Neural progenitor cell (in vitro differentiated cells): ENCODE data around the gene LURAP1L. TPM values are rescaled to one million over a fixed set of nuclear protein-coding genes. Genes with fewer than 3 reads are reported as not detected.

Experiments
- DNase-seq: peaks from one replicate; pipeline ENCODE4 v3.0.0-alpha.2; 2016; ENCODE audit warnings: low spot score
- H2AFZ ChIP-seq: fragments of 200-600 bp; sonication (generic); replicated peaks from 2 replicates; pipeline ENCODE4 v1.6.1; 2016; ENCODE audit warnings: antibody characterized with exemption
- H3F3A ChIP-seq: fragments of 200-600 bp; sonication (generic); 2 replicates; pipeline ENCODE4 v1.6.1; 2016; ENCODE audit warnings: antibody characterized with exemption, low read depth
- H3K27ac ChIP-seq: fragments of 200-600 bp; sonication (generic); 2 replicates; pipeline ENCODE4 v1.5.1; 2016; ENCODE audit warnings: mild to moderate bottlenecking
- H3K27me3 ChIP-seq: fragments of 200-600 bp; sonication (generic); 2 replicates; pipeline ENCODE4 v1.6.1; 2016; ENCODE audit warnings: mild to moderate bottlenecking, moderate library complexity
- H3K36me3 ChIP-seq: fragments of 200-600 bp; sonication (generic); 2 replicates; pipeline ENCODE4 v1.5.1; 2016
- H3K4me1 ChIP-seq: fragments of 200-600 bp; sonication (generic); 2 replicates; pipeline ENCODE4 v1.6.1; 2016; ENCODE audit warnings: mixed run types
- H3K4me2 ChIP-seq: fragments of 200-600 bp; sonication (generic); 2 replicates; pipeline ENCODE4 v1.6.1; 2016
- H3K4me3 ChIP-seq: fragments of 200-600 bp; sonication (generic); 2 replicates; pipeline ENCODE4 v1.5.1; 2016
- H3K79me2 ChIP-seq: fragments of 200-600 bp; sonication (generic); 2 replicates; pipeline ENCODE4 v1.6.1; 2016; ENCODE audit warnings: low read depth
- H3K9ac ChIP-seq: fragments of 200-600 bp; sonication (generic); 2 replicates; pipeline ENCODE4 v1.6.1; 2016
- H3K9me3 ChIP-seq: fragments of 200-600 bp; sonication (generic); 2 replicates; pipeline ENCODE4 v1.5.1; 2016; ENCODE audit warnings: low read depth
- H4K20me1 ChIP-seq: fragments of 200-600 bp; sonication (generic); 2 replicates; pipeline ENCODE4 v1.6.1; 2016; ENCODE audit warnings: low read depth
- H3K27ac Mint-ChIP-seq: 3 replicates; pipeline ENCODE4 v1.8.0; 2021; ENCODE audit warnings: mixed read lengths
- H3K27me3 Mint-ChIP-seq: 2 replicates; pipeline ENCODE4 v1.8.0; 2022; ENCODE audit warnings: low read depth, mild to moderate bottlenecking, inconsistent platforms, moderate library complexity, mixed read lengths; ENCODE audit not compliant: insufficient read depth
- H3K36me3 Mint-ChIP-seq: 3 replicates; pipeline ENCODE4 v1.8.0; 2021; ENCODE audit warnings: mixed read lengths
- H3K4me1 Mint-ChIP-seq: 3 replicates; pipeline ENCODE4 v1.8.0; 2021; ENCODE audit warnings: mixed read lengths
- H3K4me3 Mint-ChIP-seq: 3 replicates; pipeline ENCODE4 v1.8.0; 2021; ENCODE audit warnings: mild to moderate bottlenecking, moderate library complexity, mixed read lengths
- H3K9me3 Mint-ChIP-seq: 3 replicates; pipeline ENCODE4 v1.8.0; 2020; ENCODE audit warnings: mixed read lengths
- EZH2 ChIP-seq: fragments of 200-600 bp; sonication (generic); IDR thresholded peaks from 2 replicates; pipeline ENCODE4 v1.6.1; 2017; ENCODE audit warnings: antibody characterized with exemption, mild to moderate bottlenecking, moderate library complexity
- EZH2phosphoT487 ChIP-seq: fragments of 200-600 bp; sonication (generic); IDR thresholded peaks from 2 replicates; pipeline ENCODE4 v1.6.1; 2017; ENCODE audit warnings: antibody characterized with exemption
- total RNA-seq: library from RNA; depleted of rRNA; stranded (reverse); fragments of >200 nt; gene quantifications from 2 replicates; pipeline ENCODE4 v1.2.3, GENCODE V29; 2015; ENCODE audit warnings: low replicate concordance
- TF ChIP-seq, protein P1 (sequence below): fragments of 200-600 bp; sonication (generic); IDR thresholded peaks from 2 replicates; pipeline ENCODE4 v1.5.1; 2017; ENCODE audit warnings: antibody characterized with exemption, mild to moderate bottlenecking

Gene LURAP1L
- total RNA-seq, 1 donor from 2014 or later: 0.75 TPM

DNA sequence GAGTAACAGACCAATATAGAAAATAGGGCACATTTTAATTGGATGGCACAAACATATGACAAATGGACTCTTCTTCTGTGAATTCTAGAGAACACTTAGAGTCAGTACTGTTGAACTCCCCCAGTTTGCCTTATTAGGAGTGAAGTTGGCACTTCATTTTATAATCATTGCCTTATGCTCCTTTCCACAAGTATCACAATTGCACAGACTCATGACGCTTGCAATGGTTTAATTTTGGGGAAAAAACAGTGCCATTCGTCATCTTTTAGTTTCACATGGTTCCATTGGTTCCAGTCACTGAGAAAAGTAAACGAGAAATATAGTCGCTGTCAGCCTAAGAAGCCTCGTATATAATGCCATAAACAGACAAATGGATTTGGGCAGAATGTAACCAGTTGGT, 71.2 kb downstream of the LURAP1L start:
- no peak overlapping the region for H3K4me3 ChIP-seq
- no peak overlapping the region for H3K27ac ChIP-seq
- no peak overlapping the region for H3K9ac ChIP-seq
- H4K20me1 ChIP-seq: no peaks in the 10 kb centered on the region
- no peaks in the 10 kb centered on the region for H3K4me1 Mint-ChIP-seq
- no peak overlapping the region for H3K4me2 ChIP-seq
- no peaks in the 10 kb centered on the region for H3K27me3 ChIP-seq
- TF ChIP-seq EZH2 (no peak), EZH2phosphoT487 (no peak)
- TF ChIP-seq, protein P1, sequence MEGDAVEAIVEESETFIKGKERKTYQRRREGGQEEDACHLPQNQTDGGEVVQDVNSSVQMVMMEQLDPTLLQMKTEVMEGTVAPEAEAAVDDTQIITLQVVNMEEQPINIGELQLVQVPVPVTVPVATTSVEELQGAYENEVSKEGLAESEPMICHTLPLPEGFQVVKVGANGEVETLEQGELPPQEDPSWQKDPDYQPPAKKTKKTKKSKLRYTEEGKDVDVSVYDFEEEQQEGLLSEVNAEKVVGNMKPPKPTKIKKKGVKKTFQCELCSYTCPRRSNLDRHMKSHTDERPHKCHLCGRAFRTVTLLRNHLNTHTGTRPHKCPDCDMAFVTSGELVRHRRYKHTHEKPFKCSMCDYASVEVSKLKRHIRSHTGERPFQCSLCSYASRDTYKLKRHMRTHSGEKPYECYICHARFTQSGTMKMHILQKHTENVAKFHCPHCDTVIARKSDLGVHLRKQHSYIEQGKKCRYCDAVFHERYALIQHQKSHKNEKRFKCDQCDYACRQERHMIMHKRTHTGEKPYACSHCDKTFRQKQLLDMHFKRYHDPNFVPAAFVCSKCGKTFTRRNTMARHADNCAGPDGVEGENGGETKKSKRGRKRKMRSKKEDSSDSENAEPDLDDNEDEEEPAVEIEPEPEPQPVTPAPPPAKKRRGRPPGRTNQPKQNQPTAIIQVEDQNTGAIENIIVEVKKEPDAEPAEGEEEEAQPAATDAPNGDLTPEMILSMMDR: no peak
- H3K4me3 Mint-ChIP-seq: no peak overlapping the region
- H3K36me3 ChIP-seq: no peaks in the 10 kb centered on the region
- H3K36me3 Mint-ChIP-seq: no peaks in the 10 kb centered on the region
- no peaks in the 10 kb centered on the region for H3K9me3 ChIP-seq
- no peak overlapping the region for H2AFZ ChIP-seq
- no peak overlapping the region for H3K27ac Mint-ChIP-seq
- H3F3A ChIP-seq: no peaks in the 10 kb centered on the region
- H3K9me3 Mint-ChIP-seq: peaks cover 3% of the 10 kb centered on the region
- DNase-seq: no peak
- no peaks in the 10 kb centered on the region for H3K4me1 ChIP-seq
- H3K79me2 ChIP-seq: no peaks in the 10 kb centered on the region
- H3K27me3 Mint-ChIP-seq: peaks cover 2% of the 10 kb centered on the region

DNA sequence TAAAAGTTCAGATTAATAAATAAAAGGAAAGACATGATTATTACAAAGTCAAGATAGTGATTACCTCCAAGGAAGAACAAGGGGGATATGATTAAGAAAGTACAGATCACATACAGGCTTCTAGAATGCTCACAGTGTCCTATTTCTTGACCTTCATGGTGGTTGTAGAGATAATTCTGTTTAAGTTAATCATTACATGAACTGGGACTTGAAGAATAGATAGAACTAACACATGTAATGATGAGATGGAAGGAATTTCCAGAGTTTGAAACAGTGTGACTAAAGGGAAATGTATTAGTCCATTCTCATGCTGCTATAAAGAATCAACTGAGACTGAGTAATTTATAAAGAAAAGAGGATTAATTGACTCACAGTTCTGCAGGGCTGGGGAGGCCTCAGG, 72.7 kb downstream of the LURAP1L start:
- H3K4me3 Mint-ChIP-seq: no peak overlapping the region
- DNase-seq: no peak
- peaks cover 2% of the 10 kb centered on the region for H3K27me3 Mint-ChIP-seq

DNA sequence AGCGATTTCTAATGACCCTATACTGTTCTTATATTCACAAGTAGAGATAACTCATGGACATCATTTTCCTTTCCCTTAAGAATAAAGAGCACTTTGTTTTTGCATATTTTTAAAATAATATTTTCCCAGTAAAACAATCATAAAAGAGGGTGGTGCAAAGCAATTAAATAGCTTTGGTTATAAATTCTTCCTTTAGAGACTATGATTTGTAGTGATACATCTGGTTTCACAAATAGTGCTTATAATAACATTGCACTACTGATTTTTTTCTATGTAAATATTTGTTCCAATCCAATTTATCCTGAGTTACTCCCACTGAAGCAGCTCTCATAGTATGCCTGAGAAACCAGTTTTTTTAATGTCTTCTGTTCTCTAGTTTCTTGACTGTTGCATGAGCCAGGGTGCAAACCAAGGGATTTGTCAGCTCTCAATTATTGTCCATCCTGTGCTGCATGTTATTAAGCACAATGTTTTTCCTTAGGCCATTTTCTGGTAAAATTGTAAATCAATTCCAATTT, 74.7 kb downstream of the LURAP1L start:
- no peak overlapping the region for H3K27ac Mint-ChIP-seq
- no peak for DNase-seq
- Histone ChIP-seq H4K20me1 (no peaks in the 10 kb centered on the region), H3K27me3 (no peaks in the 10 kb centered on the region), H3K36me3 (no peaks in the 10 kb centered on the region), H3K4me1 (no peaks in the 10 kb centered on the region), H3F3A (no peaks in the 10 kb centered on the region), H3K79me2 (no peaks in the 10 kb centered on the region), H3K4me2 (no peak overlapping the region), H3K9me3 (no peaks in the 10 kb centered on the region), H3K4me3 (no peak overlapping the region), H3K27ac (no peak overlapping the region), H3K9ac (no peak overlapping the region), H2AFZ (no peak overlapping the region)
- H3K27me3 Mint-ChIP-seq: peaks cover 2% of the 10 kb centered on the region
- H3K4me1 Mint-ChIP-seq: no peaks in the 10 kb centered on the region
- no peaks in the 10 kb centered on the region for H3K36me3 Mint-ChIP-seq
- TF ChIP-seq, protein P1: no peak
- TF ChIP-seq EZH2: no peak
- no peak for TF ChIP-seq EZH2phosphoT487
- H3K4me3 Mint-ChIP-seq: no peak overlapping the region
- peaks cover 3% of the 10 kb centered on the region for H3K9me3 Mint-ChIP-seq

More for the DNA sequence above, 72.7 kb downstream of the LURAP1L start:
- H3K27ac Mint-ChIP-seq: no peak overlapping the region
- TF ChIP-seq EZH2phosphoT487 (no peak), EZH2 (no peak)
- TF ChIP-seq, protein P1: no peak
- H3K9me3 Mint-ChIP-seq: peaks cover 3% of the 10 kb centered on the region
- Histone ChIP-seq H3K27me3 (no peaks in the 10 kb centered on the region), H3K4me2 (no peak overlapping the region), H2AFZ (no peak overlapping the region), H3F3A (no peaks in the 10 kb centered on the region), H3K27ac (no peak overlapping the region), H3K4me3 (no peak overlapping the region), H4K20me1 (no peaks in the 10 kb centered on the region), H3K9me3 (no peaks in the 10 kb centered on the region), H3K79me2 (no peaks in the 10 kb centered on the region), H3K9ac (no peak overlapping the region), H3K4me1 (no peaks in the 10 kb centered on the region), H3K36me3 (no peaks in the 10 kb centered on the region)
- no peaks in the 10 kb centered on the region for H3K4me1 Mint-ChIP-seq
- H3K36me3 Mint-ChIP-seq: no peaks in the 10 kb centered on the region
